ENCODE data around the gene NAT10.

NAT10 gene

DNA sequence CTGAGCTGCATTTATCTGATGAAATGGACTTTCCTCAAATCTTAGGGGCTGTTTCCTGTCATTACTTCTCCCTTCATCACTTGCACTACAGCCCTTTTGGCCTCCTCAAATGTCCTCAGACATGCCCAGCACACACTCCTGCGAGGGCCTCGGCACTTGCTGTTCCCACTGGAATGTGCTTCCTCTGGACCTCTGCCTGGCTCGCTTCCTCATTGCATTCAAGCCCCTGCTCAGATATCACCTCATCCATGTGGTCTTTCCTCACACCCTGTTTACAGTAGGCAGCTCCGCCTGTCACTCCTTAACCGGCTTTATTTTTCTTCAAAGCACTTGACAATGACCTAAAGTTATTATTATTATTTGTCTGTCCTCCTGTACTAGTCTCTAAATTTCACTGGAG lies 9.0 kb downstream of the NAT10 start:
- Histone ChIP-seq H3K9me2 (ENCODE audit: low read depth, low read length) (no peaks in the 10 kb centered on the region), H3K27ac (ENCODE audit: low read depth, low read length, poor library complexity, severe bottlenecking) (no peak overlapping the region), H2AFZ (ENCODE audit: low read length) (no peak overlapping the region), H3K4me1 (ENCODE audit: insufficient read depth, low read length, severe bottlenecking) (no peaks in the 10 kb centered on the region), H3K27me3 (ENCODE audit: insufficient read depth, low read length) (no peaks in the 10 kb centered on the region), H4K20me1 (ENCODE audit: insufficient read depth, low read length) (no peaks in the 10 kb centered on the region), H3K9ac (ENCODE audit: low read length) (no peak overlapping the region), H3K4me3 (ENCODE audit: low read depth, low read length, poor library complexity, severe bottlenecking) (no peak overlapping the region), H3K4me2 (ENCODE audit: low read length) (no peak overlapping the region), H3K79me2 (ENCODE audit: insufficient read depth, low read length) (no peaks in the 10 kb centered on the region), H3K9me3 (ENCODE audit: low read length) (no peaks in the 10 kb centered on the region), H3K36me3 (ENCODE audit: insufficient read depth, low read length) (peaks cover 97% of the 10 kb centered on the region), H3F3A (ENCODE audit: insufficient read depth, low read length) (no peaks in the 10 kb centered on the region)
- TF ChIP-seq EZH2 (IDR thresholded peaks at IDR 0.05; ENCODE audit: borderline replicate concordance, low read length) (no peak), CTCF (IDR thresholded peaks at IDR 0.05; ENCODE audit: low read length) (no peak)

- Histone ChIP-seq H3K9me2 (ENCODE audit: low read depth, low read length) (no peaks in the 10 kb centered on the region), H4K20me1 (ENCODE audit: insufficient read depth, low read length) (no peaks in the 10 kb centered on the region), H3F3A (ENCODE audit: insufficient read depth, low read length) (no peaks in the 10 kb centered on the region), H3K9ac (ENCODE audit: low read length) (no peak overlapping the region), H3K36me3 (ENCODE audit: insufficient read depth, low read length) (peaks cover 94% of the 10 kb centered on the region), H3K27ac (ENCODE audit: low read depth, low read length, poor library complexity, severe bottlenecking) (no peak overlapping the region), H3K4me3 (ENCODE audit: low read depth, low read length, poor library complexity, severe bottlenecking) (no peak overlapping the region), H3K79me2 (ENCODE audit: insufficient read depth, low read length) (no peaks in the 10 kb centered on the region), H2AFZ (ENCODE audit: low read length) (no peak overlapping the region), H3K4me2 (ENCODE audit: low read length) (no peak overlapping the region), H3K4me1 (ENCODE audit: insufficient read depth, low read length, severe bottlenecking) (no peaks in the 10 kb centered on the region), H3K27me3 (ENCODE audit: insufficient read depth, low read length) (no peaks in the 10 kb centered on the region), H3K9me3 (ENCODE audit: low read length) (no peaks in the 10 kb centered on the region)
- no peak for TF ChIP-seq EZH2 (IDR thresholded peaks at IDR 0.05; ENCODE audit: borderline replicate concordance, low read length)
- no peak for TF ChIP-seq CTCF (IDR thresholded peaks at IDR 0.05; ENCODE audit: low read length)
Observed at GRCh38 chr11:34120651-34121050, 15.2 kb downstream of the NAT10 start.

GRCh38 chr11:34124885-34125668 lies 19.6 kb downstream of the NAT10 start:
- H3K9ac ChIP-seq (ENCODE audit: low read length) = no peak overlapping the region
- no peak overlapping the region for H3K4me3 ChIP-seq (ENCODE audit: low read depth, low read length, poor library complexity, severe bottlenecking)
- H4K20me1 ChIP-seq (ENCODE audit: insufficient read depth, low read length) = no peaks in the 10 kb centered on the region
- H3K9me2 ChIP-seq (ENCODE audit: low read depth, low read length) = no peaks in the 10 kb centered on the region
- H2AFZ ChIP-seq (ENCODE audit: low read length) = no peak overlapping the region
- no peaks in the 10 kb centered on the region for H3K9me3 ChIP-seq (ENCODE audit: low read length)
- H3F3A ChIP-seq (ENCODE audit: insufficient read depth, low read length) = no peaks in the 10 kb centered on the region
- no peaks in the 10 kb centered on the region for H3K4me1 ChIP-seq (ENCODE audit: insufficient read depth, low read length, severe bottlenecking)
- no peak overlapping the region for H3K27ac ChIP-seq (ENCODE audit: low read depth, low read length, poor library complexity, severe bottlenecking)
- H3K4me2 ChIP-seq (ENCODE audit: low read length) = no peak overlapping the region
- H3K36me3 ChIP-seq (ENCODE audit: insufficient read depth, low read length) = peaks cover 92% of the 10 kb centered on the region
- no peak for TF ChIP-seq EZH2 (IDR thresholded peaks at IDR 0.05; ENCODE audit: borderline replicate concordance, low read length)
- no peak for TF ChIP-seq CTCF (IDR thresholded peaks at IDR 0.05; ENCODE audit: low read length)
- no peaks in the 10 kb centered on the region for H3K79me2 ChIP-seq (ENCODE audit: insufficient read depth, low read length)
- H3K27me3 ChIP-seq (ENCODE audit: insufficient read depth, low read length) = no peaks in the 10 kb centered on the region
